Activated CD8-positive, alpha-beta memory T cell treated with anti-CD3 and anti-CD28 coated beads, Interleukin-2, amount 50 U/mL, for 24 hours (primary cell): ENCODE measurements around the gene PRSS12.

Source experiments
- DNase-seq: peaks from one replicate; pipeline ENCODE4 v3.0.0-alpha.2; 2020; ENCODE audit errors: extremely low read depth

PRSS12 gene

GRCh38 chr4:118356111-118356510 lies 3.3 kb upstream of the PRSS12 start:
- DNase-seq, result no peak

DNA sequence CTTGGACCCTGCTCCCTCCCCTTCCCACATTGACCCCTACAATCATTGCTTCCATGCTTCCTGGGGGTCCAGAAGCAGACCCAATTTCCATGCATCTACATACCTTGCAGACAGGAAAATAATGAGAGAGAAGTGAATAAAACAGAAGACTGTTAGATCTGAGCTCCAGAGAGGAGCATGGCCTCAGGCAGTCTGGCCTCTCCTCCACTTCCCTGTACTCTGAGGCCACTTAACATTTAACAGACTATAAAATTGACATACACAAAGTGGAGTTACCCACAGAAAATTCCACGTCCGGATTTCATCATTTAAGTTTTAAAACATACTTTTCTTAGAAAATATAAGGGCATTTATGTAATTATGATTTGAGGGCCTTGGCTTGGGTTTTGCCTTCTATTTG lies 2.1 kb upstream of the PRSS12 start:
- no peak for DNase-seq

GRCh38 chr4:118353534-118354030 lies 779 bp upstream of the PRSS12 start:
- no peak for DNase-seq

- DNase-seq, result no peak
These were observed 664 bp downstream of the PRSS12 start for GRCh38 chr4:118351851-118352827.

- no peak for DNase-seq
These were observed 1.8 kb downstream of the PRSS12 start for GRCh38 chr4:118350961-118351360.

DNA sequence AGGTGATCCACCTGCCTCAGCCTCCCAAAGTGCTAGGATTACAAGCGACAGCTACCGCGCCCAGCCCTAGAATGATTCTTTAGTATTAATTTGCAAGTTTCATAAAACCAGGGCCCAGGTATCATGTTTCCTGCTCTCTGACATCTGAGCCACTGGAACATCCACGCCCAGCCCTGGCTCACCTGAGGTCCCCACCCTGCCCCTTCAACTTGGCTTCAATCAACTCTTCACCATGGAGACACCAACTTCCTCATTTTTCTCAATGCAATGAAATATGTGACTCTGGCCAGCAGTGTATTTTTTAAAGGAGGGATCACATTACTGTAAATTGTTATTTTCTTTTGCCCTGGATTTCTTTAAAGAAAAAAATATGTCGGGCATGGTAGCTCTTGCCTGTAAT lies 3.9 kb downstream of the PRSS12 start:
- DNase-seq, result no peak

DNA sequence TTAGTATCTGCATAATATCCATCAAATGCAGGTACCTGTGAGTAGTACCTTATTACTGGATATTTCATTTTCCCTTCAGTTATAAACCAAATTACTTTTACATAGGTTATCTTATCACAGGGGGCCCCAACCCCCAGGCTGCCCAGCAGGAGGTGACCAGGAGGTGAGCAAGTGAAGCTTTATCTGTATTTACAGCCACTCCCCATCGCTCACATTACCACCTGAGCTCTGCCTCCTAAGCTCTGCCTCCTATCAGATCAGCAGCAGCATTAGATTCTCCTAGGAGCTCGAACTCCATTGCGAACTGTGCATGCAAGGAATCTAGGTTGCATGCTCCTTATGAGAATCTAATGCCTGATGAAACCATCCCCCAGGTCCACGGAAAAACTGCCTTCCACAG lies 6.3 kb downstream of the PRSS12 start:
- no peak for DNase-seq

DNA sequence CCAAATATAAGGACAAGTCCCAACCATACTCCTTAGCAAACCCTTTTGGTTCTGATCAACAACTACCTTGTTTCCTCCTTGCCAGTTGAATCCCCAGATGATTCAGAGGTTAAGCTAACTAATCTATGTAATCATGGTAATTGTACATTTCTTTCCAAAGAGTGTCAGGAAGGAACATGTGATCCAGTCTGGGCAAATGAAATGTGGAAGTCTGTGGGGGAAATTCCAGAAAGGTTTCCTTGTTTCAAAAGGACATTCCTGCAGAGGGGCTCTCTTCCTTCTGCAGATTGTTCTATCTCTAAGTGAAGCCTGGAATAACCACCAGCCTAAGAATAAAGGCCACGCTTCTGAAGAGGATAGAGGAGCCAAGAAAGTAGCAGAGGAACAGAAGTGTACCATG lies 7.0 kb downstream of the PRSS12 start:
- no peak for DNase-seq

- no peak for DNase-seq
These were observed 8.0 kb downstream of the PRSS12 start for GRCh38 chr4:118344801-118345200.

GRCh38 chr4:118343501-118343900 lies 9.3 kb downstream of the PRSS12 start:
- no peak for DNase-seq

DNA sequence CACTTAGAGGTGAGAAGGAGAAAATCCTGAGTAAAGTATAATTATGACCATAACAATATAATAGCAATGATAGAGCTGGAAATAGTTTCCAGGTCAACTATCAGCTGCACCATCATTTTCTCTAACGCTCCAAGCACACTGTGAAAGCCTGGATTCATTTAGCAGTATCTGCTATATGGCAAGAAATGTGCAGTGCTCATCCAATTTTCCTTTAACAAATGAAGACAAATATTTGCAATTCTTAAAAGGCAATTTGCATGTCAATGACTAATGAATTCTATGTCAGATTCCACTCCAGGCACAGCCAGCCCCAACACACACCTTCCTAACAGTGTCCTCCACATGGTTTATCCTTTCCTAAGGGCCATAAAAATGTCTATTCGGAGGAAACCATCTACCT lies 12.7 kb downstream of the PRSS12 start:
- DNase-seq, result no peak

- DNase-seq, result no peak
These were observed 13.6 kb downstream of the PRSS12 start for GRCh38 chr4:118338981-118339765.

DNA sequence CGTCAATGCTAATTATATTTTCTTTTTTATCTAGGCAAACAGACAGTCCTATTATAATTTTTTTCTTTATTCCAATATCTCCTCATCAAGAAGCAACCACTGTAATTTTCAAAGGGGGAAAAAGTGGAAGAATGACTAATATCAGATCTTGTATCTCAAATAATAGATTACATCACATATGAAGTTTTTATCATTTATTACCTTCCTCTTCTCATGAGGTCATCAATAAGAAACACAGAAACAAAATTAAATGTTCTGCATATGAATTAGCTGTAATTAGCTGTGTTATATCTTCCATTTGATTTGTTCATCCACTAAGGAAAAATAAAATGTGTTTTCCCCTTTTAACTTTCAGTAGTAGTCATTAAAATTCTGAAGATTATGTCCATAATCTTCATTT lies 14.3 kb downstream of the PRSS12 start:
- DNase-seq, result no peak

DNA sequence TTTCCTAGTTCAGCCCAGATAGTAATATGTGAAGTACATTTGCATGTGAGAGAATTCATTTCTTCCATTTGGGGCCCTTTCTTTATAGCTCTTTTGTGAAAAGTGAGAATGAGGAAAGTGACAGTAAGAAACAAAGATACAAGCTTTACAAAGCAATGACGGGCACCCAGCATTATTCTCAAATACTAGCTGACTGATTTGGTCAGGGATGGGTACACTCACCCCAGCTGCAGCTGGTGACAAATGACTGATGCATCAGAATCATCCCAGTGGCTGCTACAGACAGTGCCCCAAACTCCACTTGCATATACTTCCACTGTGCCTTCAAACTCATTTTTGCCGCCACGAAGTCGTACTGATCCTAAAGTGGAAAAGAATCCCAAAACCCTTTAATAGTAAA lies 14.8 kb downstream of the PRSS12 start:
- DNase-seq, result no peak

DNA sequence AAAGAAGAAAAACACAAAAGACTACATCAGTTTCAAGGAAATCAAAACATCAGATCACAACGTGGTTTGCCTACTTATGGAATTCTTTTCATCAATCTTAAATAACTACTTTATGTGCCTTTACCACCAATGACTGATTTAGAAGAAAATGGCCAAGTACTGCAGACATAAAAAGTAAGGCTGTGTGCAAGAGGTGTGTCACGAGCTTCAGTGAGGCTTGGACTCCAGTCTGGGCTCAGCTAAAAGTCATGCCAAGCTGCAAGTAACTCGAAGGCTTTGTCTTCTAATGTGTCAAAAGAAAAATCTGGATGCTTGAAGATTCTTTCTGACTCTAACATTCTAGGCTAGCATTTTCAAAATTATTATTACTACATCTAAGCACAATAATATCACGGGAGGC lies 17.0 kb downstream of the PRSS12 start:
- no peak for DNase-seq

GRCh38 chr4:118335324-118335723 lies 17.5 kb downstream of the PRSS12 start:
- no peak for DNase-seq

DNA sequence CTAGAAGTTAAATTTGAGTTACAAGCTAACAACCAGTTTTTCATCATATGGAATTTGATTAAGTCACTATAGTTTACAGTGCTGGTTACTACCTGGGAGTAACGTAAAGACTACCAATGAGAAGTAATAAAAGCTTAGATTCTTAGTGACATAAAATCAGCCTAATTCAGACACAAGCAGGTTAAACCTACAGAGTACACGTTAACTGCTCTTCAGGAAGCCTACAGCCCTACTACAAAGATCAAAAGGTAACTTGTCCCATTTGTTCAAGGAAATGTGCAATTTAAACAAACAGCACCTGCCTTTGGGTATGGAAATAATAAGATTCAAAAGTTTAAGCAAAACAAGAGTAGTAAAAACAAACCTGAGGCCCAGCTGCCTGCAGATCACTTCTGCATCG lies 21.5 kb downstream of the PRSS12 start:
- no peak for DNase-seq

DNA sequence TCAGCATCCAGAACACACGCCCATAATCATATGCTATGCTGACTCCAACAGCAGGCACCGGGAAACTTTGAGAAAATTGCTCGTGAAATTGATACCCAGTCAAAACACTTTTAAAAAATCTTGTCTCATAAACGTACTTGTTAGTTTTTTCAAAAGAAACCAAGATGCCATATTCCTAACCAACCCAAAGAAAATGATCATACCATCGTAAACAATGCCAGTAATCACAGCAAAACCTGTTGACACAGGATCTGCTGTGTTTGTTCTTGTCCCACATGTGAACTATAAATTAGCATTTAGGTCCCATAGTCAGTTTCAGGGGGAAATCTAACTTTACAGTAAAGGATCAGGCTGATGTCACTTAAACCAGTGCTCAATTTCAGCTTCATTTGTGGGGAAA lies 23.0 kb downstream of the PRSS12 start:
- DNase-seq, result no peak

DNA sequence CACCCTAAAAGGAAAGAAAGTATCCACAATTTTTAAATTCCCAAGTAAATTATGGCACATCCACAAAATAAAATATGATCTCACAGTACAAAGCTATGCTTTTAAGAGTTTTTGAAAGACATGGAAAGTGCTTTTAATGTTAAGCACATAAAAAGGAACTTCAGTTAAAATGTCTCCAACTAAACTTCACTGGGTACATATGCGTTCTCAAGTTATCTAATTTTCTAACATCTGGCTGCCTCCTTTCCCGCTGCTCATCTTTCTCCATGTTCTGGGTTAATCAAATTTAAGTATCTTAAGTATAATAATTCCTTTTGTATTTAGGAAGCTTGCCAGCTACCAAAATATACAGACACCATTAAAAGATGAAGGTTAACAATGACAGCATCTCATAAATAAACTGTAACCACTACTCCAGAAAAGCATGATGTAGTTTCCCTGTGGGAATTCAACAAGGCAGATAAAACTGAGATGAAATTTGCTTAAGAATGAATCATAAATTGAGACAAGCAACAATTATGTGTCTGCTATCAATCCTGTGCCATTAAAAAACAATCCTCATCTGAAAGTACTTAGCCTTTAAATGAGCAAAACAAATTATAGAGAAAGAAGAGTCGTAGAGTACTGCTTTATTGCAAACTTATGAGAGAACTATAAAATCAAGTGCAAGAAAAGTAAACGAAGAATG lies 25.1 kb downstream of the PRSS12 start:
- DNase-seq, result no peak

- no peak for DNase-seq
These were observed 26.2 kb downstream of the PRSS12 start for GRCh38 chr4:118326585-118326984.

GRCh38 chr4:118325431-118325830 lies 27.4 kb downstream of the PRSS12 start:
- DNase-seq, result no peak

GRCh38 chr4:118322831-118323502 lies 29.8 kb downstream of the PRSS12 start:
- DNase-seq, result no peak
